ENCODE measurements around the gene CLDN34.
A peak's percentile ranks its signal among the peaks of the same experiment; 100 is the strongest.

GRCh38 chrX:9988762-9989161 is 21.6 kb downstream of the CLDN34 start:
- TF ChIP-seq, protein P1, sequence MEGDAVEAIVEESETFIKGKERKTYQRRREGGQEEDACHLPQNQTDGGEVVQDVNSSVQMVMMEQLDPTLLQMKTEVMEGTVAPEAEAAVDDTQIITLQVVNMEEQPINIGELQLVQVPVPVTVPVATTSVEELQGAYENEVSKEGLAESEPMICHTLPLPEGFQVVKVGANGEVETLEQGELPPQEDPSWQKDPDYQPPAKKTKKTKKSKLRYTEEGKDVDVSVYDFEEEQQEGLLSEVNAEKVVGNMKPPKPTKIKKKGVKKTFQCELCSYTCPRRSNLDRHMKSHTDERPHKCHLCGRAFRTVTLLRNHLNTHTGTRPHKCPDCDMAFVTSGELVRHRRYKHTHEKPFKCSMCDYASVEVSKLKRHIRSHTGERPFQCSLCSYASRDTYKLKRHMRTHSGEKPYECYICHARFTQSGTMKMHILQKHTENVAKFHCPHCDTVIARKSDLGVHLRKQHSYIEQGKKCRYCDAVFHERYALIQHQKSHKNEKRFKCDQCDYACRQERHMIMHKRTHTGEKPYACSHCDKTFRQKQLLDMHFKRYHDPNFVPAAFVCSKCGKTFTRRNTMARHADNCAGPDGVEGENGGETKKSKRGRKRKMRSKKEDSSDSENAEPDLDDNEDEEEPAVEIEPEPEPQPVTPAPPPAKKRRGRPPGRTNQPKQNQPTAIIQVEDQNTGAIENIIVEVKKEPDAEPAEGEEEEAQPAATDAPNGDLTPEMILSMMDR (IDR thresholded peaks at IDR 0.05) = peak in 5 of 6 experiments; percentile 14 to 53 (median 31)
- TF ChIP-seq POLR2A (IDR thresholded peaks at IDR 0.05) = no peak

All from esophagus squamous epithelium (tissue), 4 donors.